Lower leg skin (tissue), 3 donors: ENCODE data around the gene CRTC3.

ENCODE experiments used
- CTCF ChIP-seq, 3 donors: fragments of 450-650 bp; IDR thresholded peaks; one replicate each; pipeline ENCODE4 v1.5.1; 2016; ENCODE audit warnings: antibody characterized with exemption in 3 of 3, mild to moderate bottlenecking in 3 of 3, moderate library complexity in 2 of 3
- POLR2A ChIP-seq, 2 donors: fragments of 450-650 bp; IDR thresholded peaks; one replicate each; pipeline ENCODE4 v1.6.1; 2016 to 2017; ENCODE audit warnings: antibody characterized with exemption in 2 of 2, mild to moderate bottlenecking in 1 of 2, moderate library complexity in 1 of 2

- TF ChIP-seq POLR2A (IDR thresholded peaks at IDR 0.05) = no peak
- TF ChIP-seq CTCF (IDR thresholded peaks at IDR 0.05) = no peak
These were observed 61.8 kb downstream of the CRTC3 start for GRCh38 chr15:90591524-90591923.
